Panc1 (cell line): Measurements from ENCODE around the gene SERPINE2. TPM values are rescaled to one million over a fixed set of nuclear protein-coding genes. Genes with fewer than 3 reads are reported as not detected.

ENCODE experiments used
- ATAC-seq: fragments of 200-7000 bp; cut with Tn5 transposase; 2 replicates; pipeline ENCODE4 v1.9.1; 2020; ENCODE audit warnings: mild to moderate bottlenecking, moderate library complexity
- BruUV-seq: library from RNA; stranded (reverse); fragments of 400-500 nt; replicated peaks from 2 replicates; lab custom pipeline; 2021; lab: Mats Ljungman, UMichigan
- CTCF ChIA-PET: fragments of 300-600 bp; sonication (Branson Sonifier 250); formaldehyde crosslinking; loops from one replicate; lab custom pipeline; 2022; ENCODE audit warnings: antibody characterized with exemption; lab: Charles Lee
- POLR2A ChIA-PET: fragments of 300-600 bp; sonication (Branson Sonifier 250); formaldehyde crosslinking; loops from one replicate; lab custom pipeline; 2022; ENCODE audit warnings: antibody characterized with exemption; lab: Charles Lee
- DNase-seq: peaks from one replicate; pipeline ENCODE4 v3.0.0-alpha.2; 2010; ENCODE audit warnings: low read depth, low spot score
- H3K27ac ChIP-seq: 2 replicates; pipeline ENCODE4 v1.5.1; 2011; ENCODE audit warnings: mild to moderate bottlenecking, low read length, inconsistent platforms
- H3K27me3 ChIP-seq: fragments of 200-500 bp; sonication (Bioruptor generic); 2 replicates; pipeline ENCODE4 v1.6.0; 2014; ENCODE audit warnings: low read length, inconsistent platforms; ENCODE audit not compliant: control insufficient read depth, insufficient read depth
- H3K36me3 ChIP-seq: fragments of 200-500 bp; sonication (Bioruptor generic); 2 replicates; pipeline ENCODE4 v1.5.1; 2014; ENCODE audit warnings: inconsistent platforms, mild to moderate bottlenecking, low read length, moderate library complexity; ENCODE audit not compliant: control insufficient read depth, insufficient read depth
- H3K4me1 ChIP-seq: 2 replicates; pipeline ENCODE4 v1.5.1; 2011; ENCODE audit warnings: inconsistent platforms, mild to moderate bottlenecking, low read length, moderate library complexity; ENCODE audit not compliant: control insufficient read depth, insufficient read depth
- H3K4me3 ChIP-seq, 2 experiments: 2 replicates each; pipeline ENCODE4 v1.5.1; 2011 to 2012; ENCODE audit warnings: low read depth in 2 of 2, low read length in 2 of 2, mild to moderate bottlenecking in 2 of 2, inconsistent platforms in 1 of 2, moderate library complexity in 1 of 2
- H3K9me3 ChIP-seq: fragments of 200-500 bp; sonication (Bioruptor generic); 2 replicates; pipeline ENCODE4 v1.5.1; 2014; ENCODE audit warnings: low read depth, mild to moderate bottlenecking, inconsistent platforms, low read length, moderate library complexity; ENCODE audit not compliant: control insufficient read depth, insufficient read depth
- CTCF ChIP-seq: fragments of 450-650 bp; IDR thresholded peaks from 2 replicates; pipeline ENCODE4 v1.5.1; 2017; ENCODE audit warnings: mild to moderate bottlenecking
- POLR2AphosphoS5 ChIP-seq: IDR thresholded peaks from 2 replicates; pipeline ENCODE4 v1.6.1; 2012; ENCODE audit warnings: mild to moderate bottlenecking, low read depth, low read length, moderate library complexity
- REST ChIP-seq, 2 experiments: IDR thresholded peaks; 2 replicates each; pipeline ENCODE4 v1.6.1; 2011 to 2012; ENCODE audit warnings: low read depth in 2 of 2, control low read depth in 1 of 2, low read length in 1 of 2, mild to moderate bottlenecking in 1 of 2, moderate library complexity in 1 of 2; ENCODE audit not compliant: insufficient read depth in 1 of 2
- SIN3A ChIP-seq: IDR thresholded peaks from 2 replicates; pipeline ENCODE4 v1.6.1; 2012; ENCODE audit warnings: low read depth, mild to moderate bottlenecking, low read length, moderate library complexity, borderline replicate concordance; ENCODE audit not compliant: insufficient read depth
- TCF7L2 ChIP-seq: IDR thresholded peaks from 2 replicates; pipeline ENCODE4 v1.6.1; 2011; ENCODE audit warnings: mild to moderate bottlenecking, low read depth, low read length, inconsistent platforms
- in situ Hi-C: cut with HindIII; loops from 2 replicates; pipeline ENCODE4 v1.10.0; 2016; ENCODE audit warnings: low sequenced_read_pairs, low pct_unique_long_range_greater_than_20kb
- intact Hi-C: fragments of 100-400 bp; cut with micrococcal nuclease; formaldehyde crosslinking; loops from one replicate; pipeline ENCODE4 v1.10.0; 2022; ENCODE audit not compliant: unreplicated experiment
- total RNA-seq: library from RNA; stranded (reverse); gene quantifications from one replicate; pipeline ENCODE4 v1.2.1, GENCODE V29; 2021; ENCODE audit not compliant: unreplicated experiment

SERPINE2 gene
- total RNA-seq, 1 experiment from 2014 or later: 3.1 TPM

GRCh38 chr2:224038830-224039079 lies 331 bp downstream of the SERPINE2 start:
- Histone ChIP-seq H3K9me3 (no peaks in the 10 kb centered on the region), H3K27ac (no peak overlapping the region), H3K27me3 (peaks cover 44% of the 10 kb centered on the region), H3K36me3 (peaks cover 3% of the 10 kb centered on the region; the same call in 1 of the 2 replicates), H3K4me1 (peaks cover 6% of the 10 kb centered on the region; the same call in 1 of the 2 replicates), H3K4me3 (peak overlapping the region; percentile 53 to 64)
- BruUV-seq: no TSS peak
- CTCF ChIA-PET: no interaction called here
- in situ Hi-C loops: no loop called here
- ATAC-seq (peak; percentile 71), DNase-seq (no peak)
- POLR2A ChIA-PET: no interaction called here
- intact Hi-C loops: loop anchor here (1.0 kb wide), 2 partner anchors 8 to 246 kb away; no protein-coding TSS in a partner anchor
- TF ChIP-seq POLR2AphosphoS5 (no peak), TCF7L2 (no peak), SIN3A (no peak), CTCF (no peak), REST (IDR thresholded peaks at IDR 0.05; ENCODE audit: insufficient read depth in 1 of 2, low read depth in 2 of 2, low read length in 1 of 2) (no peak)

DNA sequence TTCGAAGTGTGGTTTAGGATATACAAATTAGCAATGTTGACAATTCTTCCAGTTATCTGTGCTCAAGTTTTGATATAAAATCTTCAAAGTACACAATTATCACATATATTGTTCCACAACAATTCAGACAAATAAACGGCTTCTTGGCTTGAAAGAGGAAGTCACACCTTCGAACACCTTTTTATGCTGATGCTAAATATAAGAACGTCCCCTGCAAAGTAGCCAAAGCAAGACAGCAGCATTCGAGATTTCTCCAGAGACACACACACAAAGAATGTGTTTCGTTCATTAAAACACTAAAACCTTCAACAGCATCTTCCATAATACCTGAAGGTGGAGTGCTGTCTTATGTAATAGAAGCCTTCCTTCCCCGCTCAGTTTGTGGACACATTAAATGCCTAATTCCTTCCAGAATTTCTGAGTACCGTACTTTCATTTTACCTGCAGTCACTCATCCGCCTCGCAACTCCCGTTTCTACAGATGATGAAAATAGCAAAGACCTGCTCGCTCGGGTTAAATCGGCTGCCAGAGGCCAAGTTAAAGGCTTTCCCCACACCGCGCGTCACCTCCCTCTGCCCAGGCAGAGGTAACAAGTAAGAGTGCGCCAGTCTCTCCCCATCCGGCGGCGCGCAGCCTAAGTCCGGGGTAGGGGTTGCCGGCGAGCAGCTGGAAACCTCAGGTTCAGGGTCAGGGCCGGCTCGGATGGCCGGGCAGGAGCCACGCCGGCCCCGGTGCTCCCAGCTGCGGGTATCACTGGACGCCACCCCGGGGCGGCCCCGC lies 847 bp downstream of the SERPINE2 start:
- peaks cover 41% of the 10 kb centered on the region for H3K27me3 ChIP-seq
- peaks cover 3% of the 10 kb centered on the region; the same call in 1 of the 2 replicates for H3K36me3 ChIP-seq
- no peak for DNase-seq

More for the DNA sequence above, 847 bp downstream of the SERPINE2 start:
- POLR2A ChIA-PET: no interaction called here
- intact Hi-C loops (no loop called here), in situ Hi-C loops (no loop called here)
- Histone ChIP-seq H3K27ac (no peak overlapping the region), H3K4me3 (peak overlapping the region; percentile 53 to 64), H3K4me1 (peaks cover 6% of the 10 kb centered on the region; the same call in 1 of the 2 replicates), H3K9me3 (no peaks in the 10 kb centered on the region)
- TF ChIP-seq POLR2AphosphoS5: no peak
- no peak for TF ChIP-seq CTCF
- TF ChIP-seq REST (IDR thresholded peaks at IDR 0.05; ENCODE audit: insufficient read depth in 1 of 2, low read depth in 2 of 2, low read length in 1 of 2): no peak
- no peak for TF ChIP-seq SIN3A
- TF ChIP-seq TCF7L2: no peak
- CTCF ChIA-PET: no interaction called here
- BruUV-seq: no TSS peak
- ATAC-seq: peak; percentile 75
